Transverse colon (tissue), 4 donors: Measurements from ENCODE around the gene MLST8. TPM values are rescaled to one million over a fixed set of nuclear protein-coding genes. Genes with fewer than 3 reads are reported as not detected.

Experiments used
- DNase-seq: peaks from one replicate; pipeline ENCODE4 v3.0.0-alpha.2; 2019
- H3K27ac ChIP-seq, 4 donors: fragments of 200-600 bp; sonication (generic); 2 replicates each; pipeline ENCODE4 v1.5.1; 2016 to 2018; ENCODE audit warnings: inconsistent platforms in 4 of 4
- H3K27me3 ChIP-seq: fragments of 200-600 bp; sonication (generic); 2 replicates; pipeline ENCODE4 v1.5.1; 2017; ENCODE audit warnings: inconsistent platforms
- H3K36me3 ChIP-seq, 4 donors: fragments of 200-600 bp; sonication (generic); 2 replicates each; pipeline ENCODE4 v1.5.1; 2017 to 2019; ENCODE audit warnings: inconsistent platforms in 4 of 4
- H3K4me1 ChIP-seq, 4 donors: fragments of 200-600 bp; sonication (generic); 2 replicates each; pipeline ENCODE4 v1.5.1; 2017 to 2020; ENCODE audit warnings: inconsistent platforms in 4 of 4
- H3K4me3 ChIP-seq, 4 donors: fragments of 200-600 bp; sonication (generic); 1 replicate in 1 of 4; 2 replicates in 3 of 4; pipeline versions ENCODE4 v1.5.1 to v1.6.1; 2017 to 2019; ENCODE audit warnings: inconsistent platforms in 4 of 4
- H3K9me3 ChIP-seq, 2 donors: fragments of 200-600 bp; sonication (generic); 2 replicates each; pipeline ENCODE4 v1.5.1; 2017 to 2019; ENCODE audit warnings: inconsistent platforms in 2 of 2
- EP300 ChIP-seq: sonication (generic); formaldehyde crosslinking; IDR thresholded peaks from one replicate; pipeline ENCODE4 v1.6.1; 2017; ENCODE audit warnings: antibody characterized with exemption, low read depth
- POLR2A ChIP-seq: fragments of 450-650 bp; IDR thresholded peaks from one replicate; pipeline ENCODE4 v1.6.1; 2016; ENCODE audit warnings: antibody characterized with exemption, mild to moderate bottlenecking, moderate library complexity
- POLR2AphosphoS5 ChIP-seq, 3 donors: sonication (generic); formaldehyde crosslinking; IDR thresholded peaks; one replicate each; pipeline ENCODE4 v1.6.1; 2016; ENCODE audit warnings: antibody characterized with exemption in 3 of 3
- WGBS, 2 donors: methylation state at CpG; one replicate each; pipeline ENCODE4 v1.1.5; 2018; ENCODE audit warnings: low coverage in 1 of 2; 5-methylcytosine and 5-hydroxymethylcytosine counted together
- in situ Hi-C, 4 donors: fragments of 200-750 bp; cut with MboI; loops; one replicate each; pipeline versions ENCODE4 v1.15.0 to v1.15.1; 2017; ENCODE audit warnings: low sequenced_read_pairs in 3 of 4, low pct_ligation_motif_present in 1 of 4, low pct_unique_long_range_greater_than_20kb in 1 of 4
- intact Hi-C: fragments of 100-400 bp; cut with DNase I; formaldehyde crosslinking; loops from one replicate; pipeline ENCODE4 v1.15.1; 2023; ENCODE audit warnings: low total_unique reads
- total RNA-seq, 4 donors: library from RNA; depleted of rRNA; stranded (reverse); fragments of >200 nt; gene quantifications; one replicate each; pipeline ENCODE4 v1.1.0, GENCODE V29; 2016
- TF ChIP-seq, protein P1 (sequence below), 5 experiments: fragments of 200-600 bp in 3 of 5; fragments of 450-650 bp in 2 of 5; sonication (generic) in 3 of 5; IDR thresholded peaks; 1 replicate in 2 of 5; 2 replicates in 3 of 5; pipeline ENCODE4 v1.5.1; 2016 to 2017; ENCODE audit warnings: antibody characterized with exemption in 5 of 5, inconsistent platforms in 3 of 5, mild to moderate bottlenecking in 2 of 5, moderate library complexity in 1 of 5

The MLST8 gene
- total RNA-seq, 4 donors from 2014 or later: 50.8 to 81.8 (median 73.1) TPM

DNA sequence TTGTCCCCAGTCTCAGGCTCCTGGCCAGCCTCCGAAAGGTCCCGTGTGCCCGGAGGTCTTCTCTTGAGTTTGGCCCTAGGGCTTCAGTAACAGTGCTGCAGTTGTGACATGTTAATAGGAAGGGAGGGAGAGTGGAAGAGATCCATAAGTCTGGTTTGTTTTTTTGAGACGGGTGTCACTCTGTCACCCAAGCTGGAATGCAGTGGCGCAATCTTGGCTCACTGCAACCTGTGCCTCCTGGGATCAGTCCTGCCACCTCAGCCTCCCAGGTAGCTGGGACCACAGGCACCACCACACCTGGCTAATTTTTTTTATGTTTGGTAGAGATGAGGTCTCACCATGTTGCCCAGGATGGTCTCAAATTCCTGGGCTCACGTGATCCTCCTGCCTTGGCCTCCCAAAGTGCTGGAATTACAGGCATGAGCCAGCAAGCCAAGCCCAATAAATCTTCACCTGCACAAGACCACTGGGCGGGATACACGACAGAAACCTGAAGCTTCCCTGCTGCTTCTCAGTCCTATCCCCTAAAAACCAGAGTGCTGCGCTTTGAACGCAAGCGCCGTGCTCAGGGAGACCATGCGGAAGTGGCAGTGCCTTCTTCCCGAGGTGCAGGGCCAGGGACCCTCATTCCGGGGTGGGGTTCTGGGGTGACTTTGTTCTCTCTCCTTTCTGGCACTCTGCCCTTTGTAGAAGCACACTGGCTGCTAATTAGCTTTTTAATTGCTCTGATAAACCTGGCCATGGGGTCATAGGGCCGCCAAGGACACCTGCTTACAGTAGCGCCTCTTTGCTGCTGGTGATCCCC, 38.8 kb upstream of the MLST8 start:
- no peak for DNase-seq
- H3K9me3 ChIP-seq: no peaks in the 10 kb centered on the region
- WGBS, 2 donors: 70 to 88% methylated on average over 2 to 17 of the region's 17 CpGs
- no peak overlapping the region for H3K27ac ChIP-seq
- peaks cover 3 to 25% (median 22%) of the 10 kb centered on the region in 4 donors for H3K4me1 ChIP-seq
- no peaks in the 10 kb centered on the region for H3K36me3 ChIP-seq
- H3K4me3 ChIP-seq: no peak overlapping the region
- in situ Hi-C loops (loop anchor here in 1 of 4 donors (25.0 kb wide), 1 partner anchor 321 kb away; the partner anchor contains the start of gene TBC1D24), intact Hi-C loops (no loop called here)
- TF ChIP-seq POLR2AphosphoS5 (IDR thresholded peaks at IDR 0.05): no peak
- TF ChIP-seq, protein P1, sequence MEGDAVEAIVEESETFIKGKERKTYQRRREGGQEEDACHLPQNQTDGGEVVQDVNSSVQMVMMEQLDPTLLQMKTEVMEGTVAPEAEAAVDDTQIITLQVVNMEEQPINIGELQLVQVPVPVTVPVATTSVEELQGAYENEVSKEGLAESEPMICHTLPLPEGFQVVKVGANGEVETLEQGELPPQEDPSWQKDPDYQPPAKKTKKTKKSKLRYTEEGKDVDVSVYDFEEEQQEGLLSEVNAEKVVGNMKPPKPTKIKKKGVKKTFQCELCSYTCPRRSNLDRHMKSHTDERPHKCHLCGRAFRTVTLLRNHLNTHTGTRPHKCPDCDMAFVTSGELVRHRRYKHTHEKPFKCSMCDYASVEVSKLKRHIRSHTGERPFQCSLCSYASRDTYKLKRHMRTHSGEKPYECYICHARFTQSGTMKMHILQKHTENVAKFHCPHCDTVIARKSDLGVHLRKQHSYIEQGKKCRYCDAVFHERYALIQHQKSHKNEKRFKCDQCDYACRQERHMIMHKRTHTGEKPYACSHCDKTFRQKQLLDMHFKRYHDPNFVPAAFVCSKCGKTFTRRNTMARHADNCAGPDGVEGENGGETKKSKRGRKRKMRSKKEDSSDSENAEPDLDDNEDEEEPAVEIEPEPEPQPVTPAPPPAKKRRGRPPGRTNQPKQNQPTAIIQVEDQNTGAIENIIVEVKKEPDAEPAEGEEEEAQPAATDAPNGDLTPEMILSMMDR (IDR thresholded peaks at IDR 0.05): no peak
- no peak for TF ChIP-seq POLR2A
- TF ChIP-seq EP300: no peak
- H3K27me3 ChIP-seq: no peaks in the 10 kb centered on the region

DNA sequence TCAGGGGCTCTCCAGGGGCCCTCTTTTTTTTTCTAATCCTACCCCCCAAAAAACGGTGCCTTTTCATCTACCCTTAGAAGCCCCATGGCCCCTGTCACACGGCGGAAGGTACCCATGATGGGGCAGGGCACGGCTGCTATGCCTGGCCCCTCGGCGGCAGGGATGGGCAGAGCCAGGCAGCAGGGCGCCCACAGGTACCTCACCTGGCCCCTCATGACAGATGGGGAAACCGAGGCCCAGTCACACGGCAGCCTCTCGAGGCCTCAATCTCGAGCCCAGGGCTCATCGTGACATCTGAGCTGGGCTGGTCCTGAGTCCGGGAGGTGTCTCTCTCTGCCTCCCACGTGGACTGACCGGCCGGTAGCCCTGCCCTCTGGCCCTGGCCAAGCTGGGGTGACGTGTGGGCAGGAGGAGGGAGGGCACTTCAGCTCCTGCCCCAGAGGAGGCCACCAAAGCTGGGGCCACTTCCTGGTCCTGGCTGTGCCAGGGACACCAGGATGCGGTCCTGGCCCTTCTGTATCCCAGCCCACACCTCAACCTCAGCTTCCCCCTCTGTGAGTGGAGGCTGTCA, 38.1 kb upstream of the MLST8 start:
- DNase-seq: no peak
- H3K27me3 ChIP-seq: no peaks in the 10 kb centered on the region
- in situ Hi-C loops: loop anchor here in 1 of 4 donors (25.0 kb wide), 1 partner anchor 320 kb away; the partner anchor contains the start of gene TBC1D24
- H3K9me3 ChIP-seq: no peaks in the 10 kb centered on the region
- TF ChIP-seq, protein P1 (IDR thresholded peaks at IDR 0.05): no peak
- TF ChIP-seq EP300: no peak
- TF ChIP-seq POLR2AphosphoS5 (IDR thresholded peaks at IDR 0.05): no peak
- no peak for TF ChIP-seq POLR2A
- H3K36me3 ChIP-seq: no peaks in the 10 kb centered on the region
- no peak overlapping the region for H3K4me3 ChIP-seq
- intact Hi-C loops: no loop called here
- WGBS, 2 donors: 76 to 93% methylated on average over 2 to 15 of the region's 18 CpGs
- H3K27ac ChIP-seq: no peak overlapping the region
- peaks cover 3 to 18% (median 15%) of the 10 kb centered on the region in 4 donors for H3K4me1 ChIP-seq

GRCh38 chr16:2170080-2170479, 35.2 kb upstream of the MLST8 start:
- WGBS, 2 donors: 89% methylated on average over 16 of the region's 18 CpGs; no CpG with 5 or more reads in 1 of the 2 donors
- Histone ChIP-seq H3K4me3 (no peak overlapping the region), H3K36me3 (peaks cover 0 to 15% (median 5%) of the 10 kb centered on the region in 4 donors), H3K27me3 (no peaks in the 10 kb centered on the region), H3K4me1 (no peaks in the 10 kb centered on the region), H3K9me3 (no peaks in the 10 kb centered on the region), H3K27ac (peak overlapping the region in 2 of 4 donors; percentile 9 to 25)
- in situ Hi-C loops (loop anchor here in 1 of 4 donors (25.0 kb wide), 1 partner anchor 317 kb away; the partner anchor contains the start of gene TBC1D24), intact Hi-C loops (no loop called here)
- no peak for DNase-seq
- TF ChIP-seq POLR2AphosphoS5 (IDR thresholded peaks at IDR 0.05): peak in 1 of 3 donors; percentile 26
- TF ChIP-seq EP300: no peak

DNA sequence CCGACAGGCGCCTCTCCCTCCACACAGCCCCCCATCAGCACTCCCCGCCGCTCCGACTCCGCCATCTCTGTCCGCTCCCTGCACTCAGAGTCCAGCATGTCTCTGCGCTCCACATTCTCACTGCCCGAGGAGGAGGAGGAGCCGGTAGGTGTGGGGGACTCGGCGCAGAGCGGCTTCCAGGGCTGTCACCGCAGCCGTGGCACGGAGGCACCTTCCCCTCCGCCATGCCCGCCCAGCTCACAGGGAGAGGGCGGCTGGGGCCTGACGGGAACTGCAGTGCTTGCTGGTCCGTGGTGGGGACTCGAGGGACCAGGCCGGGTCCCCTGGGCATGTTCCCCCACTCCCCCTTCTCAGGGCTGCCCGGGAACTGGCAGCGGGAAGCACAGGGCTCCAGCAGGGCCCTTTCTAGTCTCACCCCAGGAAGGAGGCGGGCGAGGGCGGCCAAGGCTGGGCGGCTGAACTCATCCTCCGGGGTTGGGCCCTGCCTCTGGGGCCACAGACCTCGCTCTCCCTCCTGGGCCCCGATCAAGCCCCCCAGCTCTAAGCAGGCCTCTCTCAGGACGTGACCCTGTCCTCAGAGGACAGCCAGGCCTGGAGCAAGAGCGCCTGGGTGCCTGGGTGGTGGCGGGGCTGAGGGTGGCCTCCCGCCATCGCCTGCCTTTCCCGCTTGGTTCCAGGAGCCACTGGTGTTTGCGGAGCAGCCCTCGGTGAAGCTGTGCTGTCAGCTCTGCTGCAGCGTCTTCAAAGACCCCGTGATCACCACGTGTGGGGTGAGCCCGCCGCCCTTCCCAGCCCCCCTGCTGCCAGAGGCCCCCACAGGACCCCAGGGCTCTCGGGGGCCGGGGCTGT, 34.4 kb upstream of the MLST8 start:
- WGBS, 2 donors: 92% methylated on average over 33 of the region's 47 CpGs; no CpG with 5 or more reads in 1 of the 2 donors
- Histone ChIP-seq H3K36me3 (peaks cover 0 to 21% (median 8%) of the 10 kb centered on the region in 4 donors), H3K4me3 (peak overlapping the region in 1 of 4 donors; percentile 2), H3K27me3 (no peaks in the 10 kb centered on the region), H3K27ac (peak overlapping the region in 1 of 4 donors; percentile 9), H3K9me3 (no peaks in the 10 kb centered on the region), H3K4me1 (no peaks in the 10 kb centered on the region)
- no peak for DNase-seq
- in situ Hi-C loops (loop anchor here in 1 of 4 donors (25.0 kb wide), 1 partner anchor 316 kb away; the partner anchor contains the start of gene TBC1D24), intact Hi-C loops (no loop called here)
- TF ChIP-seq POLR2AphosphoS5 (IDR thresholded peaks at IDR 0.05) (no peak), POLR2A (no peak), EP300 (no peak)
- TF ChIP-seq, protein P1 (IDR thresholded peaks at IDR 0.05): no peak
